GM18502 (cell line): ENCODE measurements around the gene RABGAP1L.
"Not testable (repeated sequence)": the region's sequence is repeated elsewhere in the genome, so short reads cannot be mapped to it uniquely, and the experiment has no call there.

Source experiments
- ATAC-seq: cut with Tn5 transposase; IDR thresholded peaks from one replicate; pipeline ENCODE4 v1.9.1; 2021; ENCODE audit warnings: mild to moderate bottlenecking; ENCODE audit not compliant: unreplicated experiment, poor library complexity

RABGAP1L gene

GRCh38 chr1:174230399-174230798 is 71.1 kb downstream of the RABGAP1L start:
- no peak for ATAC-seq

- no peak for ATAC-seq
Measured at GRCh38 chr1:174232761-174233160, 73.4 kb downstream of the RABGAP1L start.

- ATAC-seq = not testable (repeated sequence)
Measured at GRCh38 chr1:174238845-174239501, 79.7 kb downstream of the RABGAP1L start.

GRCh38 chr1:174239541-174239940 is 80.2 kb downstream of the RABGAP1L start:
- ATAC-seq = no peak

- no peak for ATAC-seq
Measured at GRCh38 chr1:174242856-174243255, 83.5 kb downstream of the RABGAP1L start.

GRCh38 chr1:174243451-174244000 is 84.2 kb downstream of the RABGAP1L start:
- ATAC-seq = no peak

GRCh38 chr1:174244017-174244416 is 84.7 kb downstream of the RABGAP1L start:
- no peak for ATAC-seq

- ATAC-seq = no peak
Measured at GRCh38 chr1:174247472-174247871, 88.2 kb downstream of the RABGAP1L start.

- no peak for ATAC-seq
Measured at GRCh38 chr1:174248041-174248440, 88.7 kb downstream of the RABGAP1L start.

- ATAC-seq = not testable (repeated sequence)
Measured at GRCh38 chr1:174256386-174256785, 97.1 kb downstream of the RABGAP1L start.

- no peak for ATAC-seq
Measured at GRCh38 chr1:174258148-174258550, 98.8 kb downstream of the RABGAP1L start.

- ATAC-seq = no peak
Measured at GRCh38 chr1:174262349-174263241, 103.3 kb downstream of the RABGAP1L start.

GRCh38 chr1:174265282-174265681 is 106.0 kb downstream of the RABGAP1L start:
- no peak for ATAC-seq

GRCh38 chr1:174266476-174266875 is 107.2 kb downstream of the RABGAP1L start:
- no peak for ATAC-seq

- ATAC-seq = no peak
Measured at GRCh38 chr1:174266991-174267612, 107.8 kb downstream of the RABGAP1L start.

GRCh38 chr1:174269989-174270651 is 110.8 kb downstream of the RABGAP1L start:
- ATAC-seq = no peak

GRCh38 chr1:174273190-174273589 is 113.9 kb downstream of the RABGAP1L start:
- peak; percentile 53 for ATAC-seq

- ATAC-seq = no peak
Measured at GRCh38 chr1:174273776-174274175, 114.5 kb downstream of the RABGAP1L start.

- no peak for ATAC-seq
Measured at GRCh38 chr1:174274452-174274851, 115.1 kb downstream of the RABGAP1L start.

- ATAC-seq = no peak
Measured at GRCh38 chr1:174274884-174275283, 115.6 kb downstream of the RABGAP1L start.
